NCI-H1092 (cell line): ENCODE results near the gene SPAM1.
"Not testable (repeated sequence)": the region's sequence is repeated elsewhere in the genome, so short reads cannot be mapped to it uniquely, and the experiment has no call there.

Experiments
- DNase-seq: peaks from one replicate; lab custom pipeline; 2025; lab: John Stamatoyannopoulos, UW

SPAM1 gene

DNA sequence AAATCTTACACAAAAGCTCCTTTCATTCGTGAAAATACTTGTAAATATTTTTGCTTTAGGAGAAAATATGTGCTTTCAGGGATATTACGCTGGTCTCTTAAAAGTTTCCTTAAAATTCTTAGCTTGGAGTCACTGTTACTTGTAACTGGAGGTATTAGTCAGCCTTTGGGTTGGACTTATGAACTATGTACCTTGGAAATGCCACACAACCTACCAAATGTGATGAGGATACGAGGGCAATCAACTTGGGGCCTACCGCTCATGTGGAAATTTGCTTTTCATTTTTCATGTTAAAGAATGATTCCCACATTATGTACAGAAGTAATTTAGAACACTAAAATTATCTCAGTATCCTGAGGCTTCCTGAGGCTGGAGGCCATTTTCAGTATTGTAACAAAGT lies 23.1 kb downstream of the SPAM1 start:
- DNase-seq, result no peak

DNA sequence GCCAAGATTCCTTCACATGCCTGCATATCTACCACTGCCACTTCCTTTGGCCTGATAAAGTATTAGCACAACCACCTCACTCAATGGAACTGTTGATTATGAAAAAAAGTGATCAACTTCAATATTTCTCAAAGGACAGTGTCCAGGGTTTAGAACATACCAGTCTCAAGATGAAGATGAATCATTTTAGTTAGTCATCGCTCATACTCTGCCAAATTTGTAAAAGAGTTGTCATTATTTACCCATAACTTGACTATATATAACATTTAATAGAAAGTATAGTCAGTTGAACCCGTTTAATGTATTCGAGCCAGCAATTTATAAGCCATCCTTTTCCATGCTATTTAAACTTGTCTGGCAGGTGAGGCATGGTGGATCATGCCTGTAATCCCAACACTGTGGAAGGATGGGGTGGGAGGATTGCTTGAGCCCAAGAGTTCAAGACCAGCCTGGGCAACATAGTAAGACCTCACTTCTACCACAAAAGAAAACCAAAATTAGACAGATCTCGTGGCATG lies 33.2 kb downstream of the SPAM1 start:
- DNase-seq, result no peak

DNA sequence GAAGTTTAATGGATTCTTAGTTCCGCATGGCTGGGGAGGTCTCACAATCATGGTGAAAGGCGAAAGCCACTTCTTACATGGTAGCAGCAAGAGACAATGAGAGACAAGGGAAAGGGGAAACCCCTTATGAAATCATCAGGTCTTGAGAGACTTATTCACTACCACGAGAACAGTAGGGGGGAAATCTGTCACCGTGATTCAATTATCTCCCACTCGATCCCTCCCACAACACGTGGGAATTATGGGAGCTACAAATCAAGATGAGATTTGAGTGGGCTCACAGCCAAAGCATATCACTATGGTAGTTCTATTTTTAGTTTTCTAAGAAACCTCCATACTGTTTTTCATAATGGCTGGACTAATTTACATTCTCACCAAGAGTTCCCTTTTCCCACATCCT lies 36.7 kb downstream of the SPAM1 start:
- DNase-seq, result no peak

DNA sequence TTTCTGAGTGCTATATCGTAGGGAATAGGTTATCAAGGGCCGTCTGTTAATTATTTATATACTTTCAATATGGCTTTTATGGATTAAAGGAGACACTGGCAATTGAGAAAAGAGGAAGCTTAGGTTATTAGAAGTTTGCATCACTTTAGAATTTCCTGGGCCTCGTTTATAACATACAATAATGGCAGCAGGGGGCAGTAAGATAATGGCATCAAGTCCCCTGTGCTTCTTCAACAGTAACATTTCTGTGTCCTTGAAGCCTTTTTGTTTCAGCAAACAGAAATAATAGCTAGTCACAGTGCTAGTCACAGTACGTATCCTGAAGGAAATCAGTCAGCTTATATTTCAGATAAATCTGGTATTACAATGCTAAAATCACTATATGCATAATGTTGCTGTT lies 41.9 kb downstream of the SPAM1 start:
- DNase-seq, result no peak

DNA sequence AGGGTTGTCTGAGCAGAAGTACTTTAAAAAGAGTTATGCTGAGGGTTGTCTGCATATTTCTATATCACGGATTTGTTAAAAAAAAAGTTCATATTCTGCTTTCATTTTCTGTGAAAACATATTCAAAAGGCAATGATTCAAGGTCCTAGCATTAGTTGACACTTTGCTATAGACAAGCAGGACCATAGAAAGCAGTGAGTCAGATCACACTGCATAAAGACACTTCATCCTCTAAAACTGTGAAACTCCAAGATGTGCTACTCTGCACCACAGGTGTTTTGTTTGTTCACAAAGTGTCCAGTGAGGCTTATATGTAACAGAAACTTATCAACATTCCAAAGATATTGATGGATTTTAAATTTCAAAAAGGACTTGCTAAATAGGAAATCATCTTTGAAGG lies 47.0 kb downstream of the SPAM1 start:
- no peak for DNase-seq

DNA sequence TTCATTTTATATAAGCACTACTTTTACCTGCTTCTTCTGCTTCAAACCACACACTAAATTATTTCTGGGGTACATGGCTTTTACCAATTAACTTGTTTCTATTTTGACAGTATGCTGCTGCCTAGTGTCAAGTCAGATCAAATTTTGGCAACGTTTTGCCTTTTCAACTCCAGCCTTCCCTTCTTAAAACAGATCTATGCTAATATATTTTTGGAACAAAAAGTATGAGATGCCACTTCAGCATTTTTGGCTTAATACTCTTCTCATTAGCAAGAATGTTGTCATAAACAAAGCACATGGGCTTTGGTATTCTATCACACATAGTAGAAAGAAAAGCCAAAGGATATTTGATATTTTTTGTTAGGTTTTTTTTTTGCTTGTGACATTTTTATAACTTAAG lies 47.8 kb downstream of the SPAM1 start:
- no peak for DNase-seq

DNA sequence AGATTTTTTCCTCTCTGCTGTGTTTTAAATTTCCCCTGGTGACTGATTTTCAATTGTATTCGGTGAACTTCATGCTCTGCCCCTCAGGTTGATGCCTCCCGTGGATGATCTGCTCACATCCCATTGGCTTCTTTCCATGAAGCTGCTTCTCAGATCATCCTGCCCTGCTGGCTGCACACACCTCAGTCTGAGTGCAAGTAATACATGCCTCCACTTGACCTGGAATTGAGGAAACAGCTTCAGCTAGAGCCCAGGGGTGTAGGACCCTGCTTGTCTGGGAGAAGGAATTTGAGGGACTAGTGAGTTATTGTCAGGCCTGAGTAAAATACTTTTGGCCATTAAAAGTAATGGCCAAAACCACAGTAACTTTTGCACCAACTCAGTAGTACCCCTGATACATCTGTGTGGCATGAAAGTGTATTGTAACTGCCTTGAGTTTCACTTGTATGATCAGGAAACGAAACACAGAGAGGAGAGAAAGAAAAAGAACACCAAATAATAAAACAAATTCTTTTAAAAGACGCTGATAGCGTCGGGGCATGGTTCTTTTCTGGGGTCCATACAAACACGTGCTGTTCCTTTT lies 49.4 kb downstream of the SPAM1 start:
- DNase-seq, result no peak

DNA sequence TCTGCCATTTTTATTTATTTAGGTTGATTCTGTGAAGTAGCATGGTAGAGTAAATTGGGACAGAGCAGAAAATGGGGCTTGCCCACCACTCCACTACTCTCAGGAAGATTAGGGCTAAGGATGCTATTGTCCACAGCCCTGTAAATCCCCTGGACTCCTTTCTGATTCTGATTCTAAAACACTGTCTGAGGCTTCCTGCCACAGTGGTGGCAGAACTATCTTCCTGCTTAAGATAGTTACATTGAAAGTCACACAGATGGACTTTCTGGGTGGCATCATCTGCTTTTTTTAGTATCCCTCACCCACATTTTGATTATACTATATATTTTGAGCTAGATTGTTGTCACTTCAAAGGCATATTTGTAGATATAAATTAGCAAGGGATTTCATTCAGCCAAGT lies 50.0 kb downstream of the SPAM1 start:
- no peak for DNase-seq

DNA sequence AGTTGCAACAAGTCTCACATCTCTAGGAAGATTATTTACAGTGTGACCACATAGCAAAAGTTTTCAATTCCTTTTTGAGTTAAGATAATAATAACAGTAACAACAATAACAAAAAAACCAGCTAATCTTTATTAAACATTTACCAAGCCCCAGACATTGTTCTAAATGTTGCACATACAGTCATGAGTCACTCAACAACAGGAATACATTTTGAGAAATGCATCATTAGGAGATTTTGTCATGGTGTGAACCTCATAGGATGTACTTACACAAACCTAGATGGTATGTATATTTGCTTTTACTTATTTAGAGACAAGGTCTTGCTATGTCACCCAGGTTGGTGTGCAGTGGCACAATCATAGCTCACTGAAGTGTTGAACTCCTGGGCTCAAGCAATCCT lies 52.0 kb downstream of the SPAM1 start:
- no peak for DNase-seq

DNA sequence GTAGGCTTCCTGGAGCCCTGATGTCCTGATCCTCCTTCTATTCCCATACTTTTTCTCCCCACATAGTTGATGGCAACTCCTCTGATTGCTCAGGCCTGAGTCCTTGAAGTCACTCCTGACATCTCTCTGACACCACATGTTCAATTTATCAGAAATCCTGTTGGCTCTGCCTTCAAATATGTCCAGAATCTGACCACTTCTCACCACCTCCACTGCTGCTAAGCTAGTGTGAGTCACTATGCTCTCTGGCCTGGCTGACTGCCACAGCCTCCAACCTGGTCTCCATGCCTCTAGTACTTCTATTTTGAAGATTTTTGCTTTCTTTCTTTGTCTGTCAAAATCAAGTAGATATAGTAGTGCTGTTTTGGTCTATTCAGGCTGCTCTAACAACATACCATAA lies 54.8 kb downstream of the SPAM1 start:
- DNase-seq, result no peak

DNA sequence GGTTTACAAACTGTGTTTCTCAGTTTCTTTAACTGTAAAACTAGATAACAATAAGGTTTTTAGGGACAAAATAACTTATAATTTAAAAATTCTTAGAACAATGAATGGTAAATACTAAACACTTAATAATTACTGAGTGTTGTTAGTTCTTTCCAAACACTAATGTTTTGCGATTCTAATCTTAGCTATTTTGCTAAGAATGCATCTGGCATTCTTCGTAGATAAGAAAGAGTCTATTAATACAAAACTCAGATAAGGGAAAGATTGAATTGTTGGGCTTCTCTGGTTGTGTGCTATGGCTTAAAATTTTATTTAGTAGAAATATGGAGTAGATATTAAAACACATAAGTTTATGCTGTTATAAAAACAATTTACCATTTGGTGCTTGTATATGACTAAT lies 62.4 kb downstream of the SPAM1 start:
- DNase-seq, result no peak

DNA sequence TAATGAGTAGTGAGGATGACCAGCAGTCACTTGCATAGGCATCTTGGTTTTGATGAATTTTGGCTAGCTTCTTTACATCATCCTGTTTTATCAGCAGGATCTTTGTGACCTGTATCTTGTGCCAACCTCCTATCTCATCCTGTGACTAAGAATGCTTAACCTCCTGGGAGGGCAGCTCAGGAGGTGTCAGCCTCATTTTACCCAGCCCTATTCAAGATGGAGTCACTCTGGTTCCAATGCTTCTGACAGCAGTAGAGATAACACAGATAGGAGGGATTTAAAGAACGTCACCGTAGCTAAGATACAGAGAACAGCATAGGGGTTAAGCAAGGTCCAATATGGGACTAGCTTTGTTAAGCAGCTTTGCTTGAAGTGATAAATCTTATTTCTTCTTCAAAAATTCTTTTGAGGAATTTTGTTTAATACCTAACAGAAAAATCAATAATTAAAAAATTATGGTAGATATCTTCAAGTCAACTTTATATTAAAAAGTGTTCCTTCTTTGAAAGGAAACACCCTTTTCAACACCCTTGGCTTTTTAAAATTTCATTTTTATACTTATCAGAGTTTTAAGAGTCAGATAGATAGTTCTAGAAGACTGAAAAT lies 68.0 kb downstream of the SPAM1 start:
- no peak for DNase-seq

DNA sequence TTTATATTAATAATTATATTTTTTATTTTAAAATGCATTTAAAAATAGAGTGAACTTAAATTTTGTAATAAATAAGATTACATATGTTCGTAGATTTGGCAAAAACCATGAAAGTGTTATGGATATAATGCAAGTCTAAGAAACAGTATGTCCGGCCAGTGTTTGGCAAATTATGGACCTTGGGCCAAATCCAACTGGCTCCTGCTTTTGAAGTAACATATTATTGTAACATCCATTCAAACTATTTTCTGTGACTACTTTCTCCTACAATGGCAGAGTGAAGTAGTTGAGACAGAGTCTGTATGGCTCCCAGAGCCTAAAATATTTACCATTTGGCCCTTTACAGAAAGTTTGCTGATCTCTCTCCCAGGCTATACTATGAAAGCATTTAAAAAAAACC lies 69.0 kb downstream of the SPAM1 start:
- no peak for DNase-seq

DNA sequence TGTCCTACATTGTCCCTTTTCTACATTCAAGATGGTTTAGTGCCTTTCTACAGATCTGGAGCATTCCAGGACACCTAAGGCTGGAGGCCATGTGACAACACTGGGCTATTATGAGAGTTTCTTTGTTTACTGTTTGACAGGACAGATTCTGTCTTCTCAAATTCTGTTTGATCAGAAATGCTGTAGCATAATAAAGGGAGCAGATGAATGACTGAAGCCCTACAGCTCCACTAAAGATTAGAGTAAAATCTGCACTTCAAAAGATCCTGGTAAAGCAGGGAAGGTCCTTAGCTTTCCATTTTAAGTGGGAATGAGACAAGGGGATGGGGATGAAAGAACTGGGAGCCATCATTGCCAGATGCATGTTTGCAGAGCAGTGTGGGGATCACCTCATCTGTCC lies 69.4 kb downstream of the SPAM1 start:
- DNase-seq, result no peak

DNA sequence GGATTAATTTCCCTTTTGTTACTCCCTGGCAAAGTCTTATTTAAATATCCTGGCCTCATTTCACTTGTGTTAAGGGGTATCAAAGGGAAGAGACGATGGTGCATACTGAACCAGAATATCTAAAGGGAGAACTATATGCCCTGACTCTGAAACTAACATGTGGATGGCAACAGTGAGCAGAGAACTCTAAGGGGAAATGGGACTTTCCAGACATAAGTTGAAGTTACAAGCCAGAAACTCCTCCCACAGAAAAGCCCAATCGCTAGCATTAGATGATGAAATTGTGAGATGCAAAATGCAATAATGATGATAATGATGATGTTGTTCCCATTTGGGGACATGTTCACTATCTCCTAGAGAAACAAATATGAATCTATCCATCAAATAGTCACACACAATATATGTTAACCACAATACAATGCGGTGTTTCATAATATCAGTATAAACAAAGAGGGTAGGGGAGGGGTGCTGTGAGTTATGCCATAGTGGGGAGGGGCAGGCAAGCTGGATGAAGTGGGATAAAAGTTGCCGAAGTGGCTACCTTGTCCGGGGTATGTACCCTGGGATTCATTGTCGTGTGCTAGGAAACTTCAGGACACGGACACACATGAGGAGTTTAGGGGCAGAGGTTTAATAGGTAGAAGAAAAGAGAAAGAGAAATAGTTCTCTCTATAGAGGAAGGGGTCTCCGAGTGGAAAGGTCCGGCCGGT lies 70.7 kb downstream of the SPAM1 start:
- no peak for DNase-seq

DNA sequence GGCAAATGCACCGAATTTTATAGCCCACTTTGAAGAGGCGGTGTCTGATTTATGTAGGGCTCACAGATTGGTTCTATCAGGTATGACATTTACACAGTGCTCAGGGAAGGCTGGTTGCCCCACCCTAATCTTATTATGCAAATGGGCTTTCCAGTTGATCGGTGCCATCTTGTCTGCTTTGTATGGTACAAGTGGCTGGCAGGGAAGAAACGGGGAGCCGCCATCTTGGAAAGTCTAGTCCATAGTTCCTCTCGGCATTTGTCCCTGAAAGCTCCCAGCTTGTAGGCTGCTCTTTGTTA lies 71.2 kb downstream of the SPAM1 start:
- DNase-seq, result no peak

DNA sequence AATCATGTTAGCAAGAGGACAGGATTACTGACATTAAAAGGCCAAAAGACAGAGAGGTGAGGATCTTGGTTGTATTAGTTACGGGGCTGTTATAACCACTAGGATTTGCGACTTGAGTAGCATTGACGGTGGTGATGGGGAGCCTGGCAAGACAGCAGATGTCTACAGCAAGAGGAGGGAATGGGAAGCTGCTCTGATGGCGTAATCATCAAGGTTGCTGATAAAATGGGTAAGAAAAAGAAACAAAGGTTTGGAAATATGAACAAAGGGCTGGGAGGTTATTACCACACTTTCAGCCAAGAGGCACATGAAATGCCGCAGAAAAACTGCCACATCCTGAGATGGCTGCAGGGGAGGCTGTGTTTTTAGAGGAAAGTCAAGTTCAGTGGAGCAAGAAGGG lies 73.9 kb downstream of the SPAM1 start:
- DNase-seq, result no peak

DNA sequence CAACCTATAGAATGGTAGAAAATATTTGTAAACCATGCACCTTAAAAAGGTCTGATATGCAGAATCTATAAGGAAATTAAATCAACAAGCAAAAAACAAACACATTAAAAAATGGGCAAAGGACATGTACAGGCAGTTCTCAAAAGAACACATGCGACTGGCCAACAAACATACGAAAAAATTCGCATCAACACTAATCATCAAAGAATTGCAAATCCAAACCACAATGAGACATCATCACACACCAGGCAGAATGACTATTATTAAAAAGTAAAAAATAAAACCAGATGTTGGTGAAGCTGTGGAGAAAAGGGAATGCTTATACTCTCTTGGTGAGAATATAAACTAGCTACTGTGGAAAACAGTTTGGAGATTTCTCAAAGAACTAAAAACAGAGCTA lies 74.7 kb downstream of the SPAM1 start:
- DNase-seq, result no peak

DNA sequence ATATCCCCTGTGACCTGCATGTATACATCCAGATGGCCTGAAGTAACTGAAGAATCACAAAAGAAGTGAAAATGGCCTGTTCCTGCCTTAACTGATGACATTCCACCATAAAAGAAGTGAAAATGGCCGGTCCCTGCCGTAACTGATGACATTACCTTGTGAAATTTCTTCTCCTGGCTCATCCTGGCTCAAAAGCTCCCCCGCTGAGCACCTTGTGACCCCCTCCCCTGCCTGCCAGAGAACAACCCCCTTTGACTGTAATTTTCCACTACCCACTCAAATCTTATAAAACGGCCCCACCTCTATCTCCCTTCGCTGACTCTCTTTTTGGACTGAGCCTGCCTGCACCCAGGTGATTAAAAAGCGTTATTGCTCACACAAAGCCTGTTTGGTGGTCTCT lies 83.3 kb downstream of the SPAM1 start:
- not testable (repeated sequence) for DNase-seq

DNA sequence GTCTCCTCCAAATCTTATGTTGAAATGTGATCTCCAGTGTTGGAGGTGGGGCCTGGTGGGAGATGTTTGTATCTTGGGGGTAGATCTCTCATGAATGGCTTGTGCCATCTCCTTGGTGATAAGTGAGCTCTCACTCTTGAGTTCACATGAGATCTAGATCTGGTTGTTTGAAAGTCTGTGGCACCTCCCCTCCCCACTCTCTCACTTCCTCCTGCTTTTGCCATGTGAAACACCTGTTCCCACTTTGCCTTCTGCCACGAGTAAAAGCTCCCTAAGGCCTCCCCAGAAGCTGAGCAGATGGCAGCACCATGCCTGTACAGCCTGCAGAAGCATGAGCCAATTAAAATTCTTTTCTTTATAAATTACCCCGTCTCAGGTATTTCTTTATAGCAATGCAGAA lies 84.3 kb downstream of the SPAM1 start:
- DNase-seq, result no peak
